Activated CD4-positive, alpha-beta memory T cell treated with anti-CD3 and anti-CD28 coated beads for 36 hours (primary cell): Measurements from ENCODE around the gene OLFM2. TPM values are rescaled to one million over a fixed set of nuclear protein-coding genes. Genes with fewer than 3 reads are reported as not detected.
"Not testable (repeated sequence)": the region's sequence is repeated elsewhere in the genome, so short reads cannot be mapped to it uniquely, and the experiment has no call there.

Source experiments
- CTCF ChIA-PET: fragments of 350-600 bp; sonication (Branson Sonifier 250); formaldehyde crosslinking; loops from one replicate; lab custom pipeline; 2021; ENCODE audit warnings: antibody characterized with exemption, inconsistent platforms; lab: Charles Lee
- POLR2A ChIA-PET: fragments of 350-600 bp; sonication (Branson Sonifier 250); formaldehyde crosslinking; loops from one replicate; lab custom pipeline; 2021; ENCODE audit warnings: antibody characterized with exemption; lab: Charles Lee
- DNase-seq: peaks from one replicate; pipeline ENCODE4 v3.0.0-alpha.2; 2020
- H3K27ac Mint-ChIP-seq: one replicate; pipeline ENCODE4 v1.8.0; 2021; ENCODE audit warnings: mixed read lengths
- H3K27me3 Mint-ChIP-seq: one replicate; pipeline ENCODE4 v1.8.0; 2021; ENCODE audit warnings: mixed read lengths
- H3K36me3 Mint-ChIP-seq: one replicate; pipeline ENCODE4 v1.8.0; 2021; ENCODE audit warnings: mixed read lengths
- H3K4me1 Mint-ChIP-seq: one replicate; pipeline ENCODE4 v1.8.0; 2021; ENCODE audit warnings: low read depth, mixed read lengths
- H3K4me3 Mint-ChIP-seq: one replicate; pipeline ENCODE4 v1.8.0; 2021; ENCODE audit warnings: mild to moderate bottlenecking, mixed read lengths
- H3K9me3 Mint-ChIP-seq: one replicate; pipeline ENCODE4 v1.8.0; 2021; ENCODE audit warnings: mixed read lengths
- intact Hi-C: fragments of 100-400 bp; cut with micrococcal nuclease; formaldehyde crosslinking; loops from one replicate; pipeline ENCODE4 v1.15.1; 2023
- total RNA-seq, 2 experiments: library from RNA; stranded (reverse); gene quantifications; one replicate each; pipeline ENCODE4 v1.2.3, GENCODE V29; 2021

Gene OLFM2
- total RNA-seq, 2 experiments from 2014 or later = 0.58 to 0.59 TPM

- H3K27me3 Mint-ChIP-seq = peaks cover 39% of the 10 kb centered on the region
- intact Hi-C loops = no loop called here
- no peak overlapping the region for H3K4me3 Mint-ChIP-seq
- H3K9me3 Mint-ChIP-seq = peaks cover 13% of the 10 kb centered on the region
- ChIA-PET CTCF (interaction anchor here (1.4 to 2.8 kb wide), 2 partner anchors 59 to 87 kb away, joined by 4 to 9 read pairs; no protein-coding TSS in a partner anchor), POLR2A (no interaction called here)
- H3K36me3 Mint-ChIP-seq = peaks cover 2% of the 10 kb centered on the region
- no peak overlapping the region for H3K27ac Mint-ChIP-seq
- no peak for DNase-seq
- peaks cover 11% of the 10 kb centered on the region for H3K4me1 Mint-ChIP-seq
Observed at GRCh38 chr19:9940778-9941177, 4.5 kb upstream of the OLFM2 start.

- intact Hi-C loops = no loop called here
- peaks cover 21% of the 10 kb centered on the region for H3K4me1 Mint-ChIP-seq
- ChIA-PET POLR2A (no interaction called here), CTCF (interaction anchor here (2.8 kb wide), 1 partner anchor 88 kb away, joined by 9 read pairs; no protein-coding TSS in a partner anchor)
- H3K36me3 Mint-ChIP-seq = peaks cover 2% of the 10 kb centered on the region
- H3K27ac Mint-ChIP-seq = no peak overlapping the region
- peaks cover 13% of the 10 kb centered on the region for H3K9me3 Mint-ChIP-seq
- H3K27me3 Mint-ChIP-seq = peaks cover 50% of the 10 kb centered on the region
- H3K4me3 Mint-ChIP-seq = no peak overlapping the region
- DNase-seq = no peak
Observed at GRCh38 chr19:9939301-9939913, 3.1 kb upstream of the OLFM2 start.

GRCh38 chr19:9937001-9937411 lies 691 bp upstream of the OLFM2 start:
- DNase-seq = no peak
- no peaks in the 10 kb centered on the region for H3K36me3 Mint-ChIP-seq
- intact Hi-C loops = no loop called here
- CTCF ChIA-PET = interaction anchor here (2.5 kb wide), 1 partner anchor 91 kb away, joined by 14 read pairs; no protein-coding TSS in a partner anchor
- peak overlapping the region; percentile 53 for H3K4me3 Mint-ChIP-seq
- peaks cover 24% of the 10 kb centered on the region for H3K4me1 Mint-ChIP-seq
- H3K27me3 Mint-ChIP-seq = peaks cover 52% of the 10 kb centered on the region
- no peak overlapping the region for H3K27ac Mint-ChIP-seq
- peaks cover 7% of the 10 kb centered on the region for H3K9me3 Mint-ChIP-seq
- POLR2A ChIA-PET = no interaction called here

GRCh38 chr19:9935506-9936325 lies 599 bp downstream of the OLFM2 start:
- Mint-ChIP-seq H3K27me3 (peaks cover 52% of the 10 kb centered on the region), H3K9me3 (no peaks in the 10 kb centered on the region), H3K36me3 (no peaks in the 10 kb centered on the region), H3K4me3 (peak overlapping the region; percentile 45), H3K27ac (no peak overlapping the region), H3K4me1 (peaks cover 27% of the 10 kb centered on the region)
- intact Hi-C loops = loop anchor here (2.0 kb wide), 1 partner anchor 65 kb away; no protein-coding TSS in a partner anchor
- ChIA-PET CTCF (interaction anchor here (1.2 to 2.5 kb wide), 2 partner anchors 64 to 92 kb away, joined by 3 to 14 read pairs; no protein-coding TSS in a partner anchor), POLR2A (interaction anchor here (1.3 kb wide), 1 partner anchor 92 kb away, joined by 3 read pairs; no protein-coding TSS in a partner anchor)
- DNase-seq = no peak

- intact Hi-C loops = loop anchor here (1.0 to 5.0 kb wide), 5 partner anchors 66 to 453 kb away; partner anchors contain the start of gene P2RY11
- DNase-seq = peak; percentile 90
- Mint-ChIP-seq H3K27ac (no peak overlapping the region), H3K4me3 (no peak overlapping the region), H3K36me3 (no peaks in the 10 kb centered on the region), H3K9me3 (no peaks in the 10 kb centered on the region), H3K27me3 (peaks cover 46% of the 10 kb centered on the region), H3K4me1 (peaks cover 28% of the 10 kb centered on the region)
- ChIA-PET CTCF (interaction anchor here (2.5 to 5.2 kb wide), 2 partner anchors 93 kb away, joined by 14 to 133 read pairs; no protein-coding TSS in a partner anchor), POLR2A (interaction anchor here (1.3 kb wide), 1 partner anchor 93 kb away, joined by 3 read pairs; no protein-coding TSS in a partner anchor)
Observed at GRCh38 chr19:9934132-9934950, 2.0 kb downstream of the OLFM2 start.

- no peak overlapping the region for H3K4me3 Mint-ChIP-seq
- H3K27ac Mint-ChIP-seq = no peak overlapping the region
- peaks cover 41% of the 10 kb centered on the region for H3K27me3 Mint-ChIP-seq
Observed at GRCh38 chr19:9932835-9933234, 3.5 kb downstream of the OLFM2 start.

GRCh38 chr19:9931629-9932028 lies 4.7 kb downstream of the OLFM2 start:
- Mint-ChIP-seq H3K27me3 (peaks cover 31% of the 10 kb centered on the region), H3K4me3 (no peak overlapping the region), H3K27ac (no peak overlapping the region), H3K36me3 (no peaks in the 10 kb centered on the region), H3K4me1 (peaks cover 23% of the 10 kb centered on the region), H3K9me3 (no peaks in the 10 kb centered on the region)
- intact Hi-C loops = loop anchor here (5.0 kb wide), 2 partner anchors 181 to 456 kb away; partner anchors contain the start of gene P2RY11
- CTCF ChIA-PET = interaction anchor here (0.6 to 5.2 kb wide), 17 partner anchors 11 to 645 kb away, joined by 3 to 133 read pairs (median 4); partner anchors contain the start of genes EIF3G and ZNF266
- no peak for DNase-seq
- POLR2A ChIA-PET = interaction anchor here (1.9 kb wide), 1 partner anchor 182 kb away, joined by 6 read pairs; no protein-coding TSS in a partner anchor

More at GRCh38 chr19:9932835-9933234, 3.5 kb downstream of the OLFM2 start:
- ChIA-PET CTCF (interaction anchor here (0.8 to 5.2 kb wide), 12 partner anchors 10 to 456 kb away, joined by 3 to 133 read pairs (median 4); no protein-coding TSS in a partner anchor), POLR2A (interaction anchor here (1.3 kb wide), 1 partner anchor 94 kb away, joined by 3 read pairs; no protein-coding TSS in a partner anchor)
- intact Hi-C loops = loop anchor here (5.0 kb wide), 2 partner anchors 179 to 454 kb away; partner anchors contain the start of gene P2RY11
- DNase-seq = no peak
- Mint-ChIP-seq H3K4me1 (peaks cover 28% of the 10 kb centered on the region), H3K9me3 (no peaks in the 10 kb centered on the region), H3K36me3 (no peaks in the 10 kb centered on the region)

- Mint-ChIP-seq H3K4me3 (no peak overlapping the region), H3K9me3 (no peaks in the 10 kb centered on the region), H3K36me3 (no peaks in the 10 kb centered on the region), H3K27ac (no peak overlapping the region), H3K4me1 (no peaks in the 10 kb centered on the region), H3K27me3 (peaks cover 14% of the 10 kb centered on the region)
- intact Hi-C loops = no loop called here
- DNase-seq = no peak
- ChIA-PET CTCF (interaction anchor here (1.2 to 4.4 kb wide), 2 partner anchors 104 to 465 kb away, joined by 3 to 19 read pairs; no protein-coding TSS in a partner anchor), POLR2A (no interaction called here)
Observed at GRCh38 chr19:9923440-9923839, 12.9 kb downstream of the OLFM2 start.

GRCh38 chr19:9922782-9923379 lies 13.4 kb downstream of the OLFM2 start:
- POLR2A ChIA-PET, H3K4me3 Mint-ChIP-seq, H3K27ac Mint-ChIP-seq, H3K4me1 Mint-ChIP-seq, H3K36me3 Mint-ChIP-seq, DNase-seq, H3K9me3 Mint-ChIP-seq, intact Hi-C loops: not testable (repeated sequence)
- H3K27me3 Mint-ChIP-seq = peaks cover 16% of the 10 kb centered on the region
- CTCF ChIA-PET = interaction anchor here (0.7 to 1.2 kb wide), 4 partner anchors 8 to 466 kb away, joined by 3 to 5 read pairs (median 3); no protein-coding TSS in a partner anchor

- DNase-seq = peak; percentile 37
- Mint-ChIP-seq H3K9me3 (no peaks in the 10 kb centered on the region), H3K27me3 (peaks cover 25% of the 10 kb centered on the region), H3K4me3 (no peak overlapping the region), H3K36me3 (no peaks in the 10 kb centered on the region), H3K4me1 (peaks cover 5% of the 10 kb centered on the region), H3K27ac (no peak overlapping the region)
- intact Hi-C loops = loop anchor here (10.0 kb wide), 1 partner anchor 293 kb away; the partner anchor contains the start of gene ZNF561
- POLR2A ChIA-PET = no interaction called here
- CTCF ChIA-PET = interaction anchor here (1.4 kb wide), 1 partner anchor 333 kb away, joined by 3 read pairs; no protein-coding TSS in a partner anchor
Observed at GRCh38 chr19:9917321-9917720, 19.0 kb downstream of the OLFM2 start.
